Measurements from ENCODE around the gene TSEN34.
"Not testable (repeated sequence)": the region's sequence is repeated elsewhere in the genome, so short reads cannot be mapped to it uniquely, and the experiment has no call there.

- TF ChIP-seq CTCF, POLR2A (IDR thresholded peaks at IDR 0.05): not testable (repeated sequence)
These were observed 33.5 kb downstream of the TSEN34 start for GRCh38 chr19:54224619-54225018.

Data from lower leg skin (tissue), 3 donors.